ENCODE results near the gene ZC3H7A.

Gene ZC3H7A

GRCh38 chr16:11759997-11760396 is 37.1 kb downstream of the ZC3H7A start:
- Histone ChIP-seq H3K9me3 (ENCODE audit: control insufficient read depth, low read length) (no peaks in the 10 kb centered on the region), H3K36me3 (ENCODE audit: control insufficient read depth, insufficient read depth, low read length, severe bottlenecking) (peaks cover 88% of the 10 kb centered on the region), H3K27me3 (replicated peaks; ENCODE audit: control insufficient read depth, insufficient read depth, low read length) (no peaks in the 10 kb centered on the region), H3K4me1 (ENCODE audit: control insufficient read depth, insufficient read depth, low read length) (peaks cover 5% of the 10 kb centered on the region), H3K4me3 (ENCODE audit: low read length) (no peak overlapping the region), H3K9ac (ENCODE audit: low read length) (no peak overlapping the region)
- no peak for DNase-seq (ENCODE audit: low read depth)

- H3K9ac ChIP-seq (ENCODE audit: low read length), result no peak overlapping the region
- H3K27me3 ChIP-seq (replicated peaks; ENCODE audit: control insufficient read depth, insufficient read depth, low read length), result no peaks in the 10 kb centered on the region
- no peaks in the 10 kb centered on the region for H3K9me3 ChIP-seq (ENCODE audit: control insufficient read depth, low read length)
- H3K36me3 ChIP-seq (ENCODE audit: control insufficient read depth, insufficient read depth, low read length, severe bottlenecking), result peaks cover 85% of the 10 kb centered on the region
- H3K4me1 ChIP-seq (ENCODE audit: control insufficient read depth, insufficient read depth, low read length), result peaks cover 5% of the 10 kb centered on the region
- no peak overlapping the region for H3K4me3 ChIP-seq (ENCODE audit: low read length)
- DNase-seq (ENCODE audit: low read depth), result no peak
Observed at GRCh38 chr16:11759163-11759834, 37.8 kb downstream of the ZC3H7A start.

GRCh38 chr16:11757671-11758545 is 39.1 kb downstream of the ZC3H7A start:
- Histone ChIP-seq H3K4me3 (ENCODE audit: low read length) (no peak overlapping the region), H3K27me3 (replicated peaks; ENCODE audit: control insufficient read depth, insufficient read depth, low read length) (no peaks in the 10 kb centered on the region), H3K4me1 (ENCODE audit: control insufficient read depth, insufficient read depth, low read length) (peaks cover 5% of the 10 kb centered on the region), H3K9ac (ENCODE audit: low read length) (no peak overlapping the region), H3K9me3 (ENCODE audit: control insufficient read depth, low read length) (no peaks in the 10 kb centered on the region), H3K36me3 (ENCODE audit: control insufficient read depth, insufficient read depth, low read length, severe bottlenecking) (peaks cover 89% of the 10 kb centered on the region)
- peak; percentile 62 for DNase-seq (ENCODE audit: low read depth)

GRCh38 chr16:11756248-11756647 is 40.8 kb downstream of the ZC3H7A start:
- Histone ChIP-seq H3K27me3 (replicated peaks; ENCODE audit: control insufficient read depth, insufficient read depth, low read length) (no peaks in the 10 kb centered on the region), H3K4me1 (ENCODE audit: control insufficient read depth, insufficient read depth, low read length) (peaks cover 5% of the 10 kb centered on the region), H3K9me3 (ENCODE audit: control insufficient read depth, low read length) (no peaks in the 10 kb centered on the region), H3K36me3 (ENCODE audit: control insufficient read depth, insufficient read depth, low read length, severe bottlenecking) (peaks cover 89% of the 10 kb centered on the region), H3K9ac (ENCODE audit: low read length) (no peak overlapping the region), H3K4me3 (ENCODE audit: low read length) (no peak overlapping the region)
- no peak for DNase-seq (ENCODE audit: low read depth)

- Histone ChIP-seq H3K9me3 (ENCODE audit: control insufficient read depth, low read length) (no peaks in the 10 kb centered on the region), H3K4me1 (ENCODE audit: control insufficient read depth, insufficient read depth, low read length) (peaks cover 5% of the 10 kb centered on the region), H3K27me3 (replicated peaks; ENCODE audit: control insufficient read depth, insufficient read depth, low read length) (no peaks in the 10 kb centered on the region), H3K4me3 (ENCODE audit: low read length) (no peak overlapping the region), H3K36me3 (ENCODE audit: control insufficient read depth, insufficient read depth, low read length, severe bottlenecking) (peaks cover 89% of the 10 kb centered on the region), H3K9ac (ENCODE audit: low read length) (no peak overlapping the region)
- no peak for DNase-seq (ENCODE audit: low read depth)
Observed at GRCh38 chr16:11755022-11755760, 41.9 kb downstream of the ZC3H7A start.

GRCh38 chr16:11752856-11753255 is 44.2 kb downstream of the ZC3H7A start:
- no peak overlapping the region for H3K9ac ChIP-seq (ENCODE audit: low read length)
- no peaks in the 10 kb centered on the region for H3K27me3 ChIP-seq (replicated peaks; ENCODE audit: control insufficient read depth, insufficient read depth, low read length)
- no peaks in the 10 kb centered on the region for H3K9me3 ChIP-seq (ENCODE audit: control insufficient read depth, low read length)
- peaks cover under 1% of the 10 kb centered on the region for H3K4me1 ChIP-seq (ENCODE audit: control insufficient read depth, insufficient read depth, low read length)
- no peak for DNase-seq (ENCODE audit: low read depth)
- H3K4me3 ChIP-seq (ENCODE audit: low read length), result no peak overlapping the region
- peaks cover 87% of the 10 kb centered on the region for H3K36me3 ChIP-seq (ENCODE audit: control insufficient read depth, insufficient read depth, low read length, severe bottlenecking)

GRCh38 chr16:11750056-11750455 is 47.0 kb downstream of the ZC3H7A start:
- H3K4me3 ChIP-seq (ENCODE audit: low read length), result no peak overlapping the region
- no peaks in the 10 kb centered on the region for H3K9me3 ChIP-seq (ENCODE audit: control insufficient read depth, low read length)

GRCh38 chr16:11748404-11749254 is 48.4 kb downstream of the ZC3H7A start:
- no peak overlapping the region for H3K9ac ChIP-seq (ENCODE audit: low read length)
- peaks cover 11% of the 10 kb centered on the region for H3K4me1 ChIP-seq (ENCODE audit: control insufficient read depth, insufficient read depth, low read length)
- no peak overlapping the region for H3K4me3 ChIP-seq (ENCODE audit: low read length)
- no peaks in the 10 kb centered on the region for H3K9me3 ChIP-seq (ENCODE audit: control insufficient read depth, low read length)
- no peaks in the 10 kb centered on the region for H3K27me3 ChIP-seq (replicated peaks; ENCODE audit: control insufficient read depth, insufficient read depth, low read length)
- no peak for DNase-seq (ENCODE audit: low read depth)
- peaks cover 56% of the 10 kb centered on the region for H3K36me3 ChIP-seq (ENCODE audit: control insufficient read depth, insufficient read depth, low read length, severe bottlenecking)

More at GRCh38 chr16:11750056-11750455, 47.0 kb downstream of the ZC3H7A start:
- Histone ChIP-seq H3K27me3 (replicated peaks; ENCODE audit: control insufficient read depth, insufficient read depth, low read length) (no peaks in the 10 kb centered on the region), H3K4me1 (ENCODE audit: control insufficient read depth, insufficient read depth, low read length) (no peaks in the 10 kb centered on the region), H3K36me3 (ENCODE audit: control insufficient read depth, insufficient read depth, low read length, severe bottlenecking) (peaks cover 66% of the 10 kb centered on the region), H3K9ac (ENCODE audit: low read length) (no peak overlapping the region)
- no peak for DNase-seq (ENCODE audit: low read depth)

- no peak overlapping the region for H3K9ac ChIP-seq (ENCODE audit: low read length)
- peaks cover 49% of the 10 kb centered on the region for H3K36me3 ChIP-seq (ENCODE audit: control insufficient read depth, insufficient read depth, low read length, severe bottlenecking)
- no peak for DNase-seq (ENCODE audit: low read depth)
- H3K9me3 ChIP-seq (ENCODE audit: control insufficient read depth, low read length), result no peaks in the 10 kb centered on the region
- H3K27me3 ChIP-seq (replicated peaks; ENCODE audit: control insufficient read depth, insufficient read depth, low read length), result no peaks in the 10 kb centered on the region
- peaks cover 17% of the 10 kb centered on the region for H3K4me1 ChIP-seq (ENCODE audit: control insufficient read depth, insufficient read depth, low read length)
- no peak overlapping the region for H3K4me3 ChIP-seq (ENCODE audit: low read length)
Observed at GRCh38 chr16:11747949-11748403, 49.1 kb downstream of the ZC3H7A start.

GRCh38 chr16:11744075-11744470 is 53.0 kb downstream of the ZC3H7A start:
- H3K4me1 ChIP-seq (ENCODE audit: control insufficient read depth, insufficient read depth, low read length), result peaks cover 29% of the 10 kb centered on the region
- H3K9me3 ChIP-seq (ENCODE audit: control insufficient read depth, low read length), result no peaks in the 10 kb centered on the region
- no peak for DNase-seq (ENCODE audit: low read depth)
- H3K9ac ChIP-seq (ENCODE audit: low read length), result no peak overlapping the region
- H3K27me3 ChIP-seq (replicated peaks; ENCODE audit: control insufficient read depth, insufficient read depth, low read length), result no peaks in the 10 kb centered on the region
- no peak overlapping the region for H3K4me3 ChIP-seq (ENCODE audit: low read length)
- peaks cover 14% of the 10 kb centered on the region for H3K36me3 ChIP-seq (ENCODE audit: control insufficient read depth, insufficient read depth, low read length, severe bottlenecking)

All from adipocyte (in vitro differentiated cells).